Erythroblast (primary cell): Measurements from ENCODE around the gene PYCARD.

Source experiments
- GATA1 ChIP-seq: IDR thresholded peaks from 2 replicates; pipeline ENCODE4 v1.6.1; 2011; ENCODE audit warnings: low read depth, mild to moderate bottlenecking, control low read depth, low read length, moderate library complexity
- POLR2A ChIP-seq: IDR thresholded peaks from 2 replicates; pipeline ENCODE4 v1.6.1; 2011; ENCODE audit warnings: mild to moderate bottlenecking, low read length

DNA sequence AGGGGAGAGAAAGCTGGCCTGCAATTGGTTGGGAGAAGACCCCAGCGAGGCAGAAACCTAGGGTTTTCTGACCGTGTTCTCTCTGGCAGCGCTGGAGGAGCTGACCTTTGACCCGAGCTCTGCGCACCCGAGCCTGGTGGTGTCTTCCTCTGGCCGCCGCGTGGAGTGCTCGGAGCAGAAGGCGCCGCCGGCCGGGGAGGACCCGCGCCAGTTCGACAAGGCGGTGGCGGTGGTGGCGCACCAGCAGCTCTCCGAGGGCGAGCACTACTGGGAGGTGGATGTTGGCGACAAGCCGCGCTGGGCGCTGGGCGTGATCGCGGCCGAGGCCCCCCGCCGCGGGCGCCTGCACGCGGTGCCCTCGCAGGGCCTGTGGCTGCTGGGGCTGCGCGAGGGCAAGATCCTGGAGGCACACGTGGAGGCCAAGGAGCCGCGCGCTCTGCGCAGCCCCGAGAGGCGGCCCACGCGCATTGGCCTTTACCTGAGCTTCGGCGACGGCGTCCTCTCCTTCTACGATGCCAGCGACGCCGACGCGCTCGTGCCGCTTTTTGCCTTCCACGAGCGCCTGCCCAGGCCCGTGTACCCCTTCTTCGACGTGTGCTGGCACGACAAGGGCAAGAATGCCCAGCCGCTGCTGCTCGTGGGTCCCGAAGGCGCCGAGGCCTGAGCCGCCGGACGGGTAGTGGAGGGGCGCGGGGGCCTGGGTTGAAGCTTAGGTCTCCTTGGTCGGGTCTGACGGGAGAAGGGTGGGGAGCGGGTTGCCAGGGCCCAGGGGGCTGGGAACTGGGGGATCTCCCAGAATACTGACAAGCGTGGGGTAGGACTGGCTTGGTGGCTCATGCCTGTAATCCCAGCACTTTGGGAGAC is 21.8 kb upstream of the PYCARD start:
- TF ChIP-seq POLR2A (no peak), GATA1 (no peak)
